ENCODE data around the gene COQ9.

The COQ9 gene

DNA sequence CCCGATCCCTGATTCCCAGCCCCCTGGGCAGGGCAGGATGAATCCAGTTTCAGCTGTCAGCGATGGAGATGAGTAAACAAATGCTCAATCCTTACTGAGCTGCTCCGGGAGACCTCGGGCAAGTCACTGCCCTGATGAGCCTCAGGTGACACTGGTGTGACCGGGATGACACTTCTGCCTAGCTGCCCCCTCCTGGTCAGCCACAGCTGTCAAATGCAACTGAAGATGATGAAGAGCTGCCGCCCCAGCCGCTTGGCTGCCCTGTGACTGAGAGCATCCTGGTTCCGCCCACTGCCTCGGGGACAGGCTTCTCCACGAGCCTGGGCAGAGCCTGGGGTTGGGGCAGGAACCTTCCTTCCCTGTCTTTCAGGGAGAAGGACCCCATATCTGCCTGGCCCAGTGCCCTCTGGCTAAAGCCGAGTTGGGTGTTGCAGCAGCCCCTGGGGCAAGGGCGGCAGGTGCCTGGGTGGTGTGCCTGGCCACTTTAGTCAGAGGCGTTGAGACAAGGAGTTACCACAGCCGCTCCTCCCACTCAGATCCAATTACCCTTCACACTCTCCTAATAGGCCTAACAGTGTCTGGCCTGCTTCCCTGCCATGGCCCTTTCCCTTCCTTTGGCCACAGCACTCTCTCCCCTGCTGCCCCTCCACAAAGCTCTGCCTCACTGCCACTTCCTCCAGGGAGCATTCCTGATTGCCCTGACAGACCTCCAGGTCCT is 37.2 kb upstream of the COQ9 start:
- no peak overlapping the region for H3K27ac ChIP-seq (ENCODE audit: low read depth in 2 of 2, low read length in 2 of 2)
- H3K4me1 ChIP-seq (ENCODE audit: control insufficient read depth in 2 of 2, insufficient read depth in 2 of 2, low read length in 2 of 2): no peaks in the 10 kb centered on the region
- H3K27me3 ChIP-seq (ENCODE audit: control insufficient read depth in 2 of 2, insufficient read depth in 2 of 2, low read length in 2 of 2): no peaks in the 10 kb centered on the region
- H3K9me3 ChIP-seq (ENCODE audit: control insufficient read depth in 2 of 2, low read length in 2 of 2): no peaks in the 10 kb centered on the region
- H3K9ac ChIP-seq (ENCODE audit: low read depth in 1 of 2, low read length in 2 of 2): no peak overlapping the region
- H3K4me3 ChIP-seq (ENCODE audit: low read length in 2 of 2): no peak overlapping the region
- no peaks in the 10 kb centered on the region for H3K36me3 ChIP-seq (ENCODE audit: control insufficient read depth in 2 of 2, insufficient read depth in 2 of 2, low read length in 2 of 2)

DNA sequence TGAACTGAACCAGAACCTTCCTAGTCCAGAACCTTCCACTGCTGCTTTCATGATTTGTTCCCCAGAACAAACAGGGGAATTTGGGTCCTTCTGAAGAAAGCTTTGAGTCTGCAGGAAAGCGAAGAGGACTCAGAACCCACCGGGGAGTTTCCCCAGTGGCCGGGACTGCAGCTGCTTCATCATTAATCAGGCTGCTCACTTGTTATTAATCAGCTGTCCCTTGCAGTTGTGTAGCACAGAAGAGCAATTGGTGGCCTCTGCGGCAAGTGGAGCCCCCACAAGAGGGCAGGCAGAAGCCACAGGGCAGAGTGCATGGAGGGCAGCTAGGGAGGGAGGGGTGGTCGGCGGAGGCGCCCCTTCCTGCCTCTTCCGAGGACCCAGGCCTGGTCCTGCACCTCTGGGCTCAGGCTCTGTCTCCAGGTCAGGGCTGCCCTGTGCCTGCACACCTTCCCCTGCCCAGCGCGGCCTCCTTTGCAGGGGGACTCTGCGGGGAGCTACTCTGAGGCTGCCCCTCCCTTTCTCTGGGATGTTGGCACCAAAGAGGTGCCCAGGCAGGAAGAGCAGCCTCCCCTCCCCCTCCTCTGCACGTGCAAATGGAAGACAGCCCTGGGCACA is 35.8 kb upstream of the COQ9 start:
- no peaks in the 10 kb centered on the region for H3K4me1 ChIP-seq (ENCODE audit: control insufficient read depth in 2 of 2, insufficient read depth in 2 of 2, low read length in 2 of 2)
- no peaks in the 10 kb centered on the region for H3K36me3 ChIP-seq (ENCODE audit: control insufficient read depth in 2 of 2, insufficient read depth in 2 of 2, low read length in 2 of 2)
- no peaks in the 10 kb centered on the region for H3K27me3 ChIP-seq (ENCODE audit: control insufficient read depth in 2 of 2, insufficient read depth in 2 of 2, low read length in 2 of 2)

DNA sequence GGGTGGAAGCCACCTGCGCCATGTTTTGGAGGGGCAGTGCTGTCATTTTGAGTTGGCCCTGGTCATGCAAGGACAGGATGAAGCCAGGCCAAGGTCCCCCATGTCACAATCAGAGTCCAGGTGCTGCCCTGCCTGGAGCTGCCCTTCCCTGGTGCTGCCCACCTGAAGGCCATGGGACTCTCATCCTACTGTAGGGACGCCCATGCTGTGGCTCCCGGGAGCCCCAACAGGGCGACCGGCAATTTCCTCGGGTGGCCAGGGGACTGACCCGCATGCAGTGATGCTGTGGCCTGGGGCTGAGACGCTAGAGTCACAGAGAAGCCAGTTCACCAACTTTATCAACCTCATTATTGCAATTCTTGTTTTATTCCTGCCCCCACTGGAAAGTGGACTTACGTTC is 34.7 kb upstream of the COQ9 start:
- H3K27me3 ChIP-seq (ENCODE audit: control insufficient read depth in 2 of 2, insufficient read depth in 2 of 2, low read length in 2 of 2): no peaks in the 10 kb centered on the region

More for the DNA sequence above, 35.8 kb upstream of the COQ9 start:
- no peak overlapping the region for H3K9ac ChIP-seq (ENCODE audit: low read depth in 1 of 2, low read length in 2 of 2)
- no peaks in the 10 kb centered on the region for H3K9me3 ChIP-seq (ENCODE audit: control insufficient read depth in 2 of 2, low read length in 2 of 2)
- no peak overlapping the region for H3K27ac ChIP-seq (ENCODE audit: low read depth in 2 of 2, low read length in 2 of 2)
- no peak overlapping the region for H3K4me3 ChIP-seq (ENCODE audit: low read length in 2 of 2)

DNA sequence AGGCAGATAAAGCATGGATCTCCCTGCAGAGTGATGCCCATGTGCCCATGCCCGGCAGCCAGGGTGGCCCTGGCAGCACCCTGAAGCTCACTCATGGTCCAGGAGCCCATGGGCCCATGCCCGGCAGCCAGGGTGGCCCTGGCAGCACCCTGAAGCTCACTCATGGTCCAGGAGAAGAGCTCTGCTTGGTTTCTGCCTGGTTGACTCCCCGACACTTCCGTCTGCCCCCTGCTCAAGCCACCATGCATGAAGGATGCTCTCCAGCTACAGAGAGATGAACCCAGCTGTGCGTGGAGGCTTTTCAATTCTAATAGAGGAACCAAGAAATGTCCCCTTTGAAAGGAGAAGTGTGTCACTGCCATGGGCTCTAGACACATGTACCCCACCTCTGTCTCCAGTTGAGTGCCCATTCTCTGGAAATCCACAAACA is 34.0 kb upstream of the COQ9 start:
- Histone ChIP-seq H3K4me1 (ENCODE audit: control insufficient read depth in 2 of 2, insufficient read depth in 2 of 2, low read length in 2 of 2) (peaks cover 3 to 12% of the 10 kb centered on the region in 2 donors), H3K9ac (ENCODE audit: low read depth in 1 of 2, low read length in 2 of 2) (no peak overlapping the region), H3K4me3 (ENCODE audit: low read length in 2 of 2) (no peak overlapping the region), H3K36me3 (ENCODE audit: control insufficient read depth in 2 of 2, insufficient read depth in 2 of 2, low read length in 2 of 2) (no peaks in the 10 kb centered on the region), H3K9me3 (ENCODE audit: control insufficient read depth in 2 of 2, low read length in 2 of 2) (no peaks in the 10 kb centered on the region), H3K27ac (ENCODE audit: low read depth in 2 of 2, low read length in 2 of 2) (no peak overlapping the region), H3K27me3 (ENCODE audit: control insufficient read depth in 2 of 2, insufficient read depth in 2 of 2, low read length in 2 of 2) (peaks cover 0 to 4% of the 10 kb centered on the region in 2 donors)

More for the DNA sequence above, 34.7 kb upstream of the COQ9 start:
- H3K4me3 ChIP-seq (ENCODE audit: low read length in 2 of 2): no peak overlapping the region
- peaks cover 3 to 9% of the 10 kb centered on the region in 2 donors for H3K4me1 ChIP-seq (ENCODE audit: control insufficient read depth in 2 of 2, insufficient read depth in 2 of 2, low read length in 2 of 2)
- H3K9ac ChIP-seq (ENCODE audit: low read depth in 1 of 2, low read length in 2 of 2): no peak overlapping the region
- H3K9me3 ChIP-seq (ENCODE audit: control insufficient read depth in 2 of 2, low read length in 2 of 2): no peaks in the 10 kb centered on the region
- H3K27ac ChIP-seq (ENCODE audit: low read depth in 2 of 2, low read length in 2 of 2): no peak overlapping the region
- H3K36me3 ChIP-seq (ENCODE audit: control insufficient read depth in 2 of 2, insufficient read depth in 2 of 2, low read length in 2 of 2): no peaks in the 10 kb centered on the region

DNA sequence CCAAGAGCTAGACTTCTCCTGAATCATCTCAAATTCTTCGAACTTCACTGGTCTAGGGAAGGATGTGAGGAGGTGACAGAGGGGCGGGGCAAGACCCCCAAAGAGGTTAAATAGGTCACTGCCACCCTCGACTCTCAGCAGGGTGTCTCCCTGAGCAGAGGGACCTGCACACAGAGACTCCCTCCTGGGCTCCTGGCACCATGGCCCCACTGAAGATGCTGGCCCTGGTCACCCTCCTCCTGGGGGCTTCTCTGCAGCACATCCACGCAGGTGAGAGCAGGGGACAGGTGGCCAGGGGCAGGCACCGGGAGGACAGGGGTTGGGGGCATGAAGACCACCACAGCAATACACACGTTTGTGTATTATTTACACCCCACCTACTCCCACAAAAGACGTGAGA is 33.5 kb upstream of the COQ9 start:
- Histone ChIP-seq H3K4me3 (ENCODE audit: low read length in 2 of 2) (no peak overlapping the region), H3K9ac (ENCODE audit: low read depth in 1 of 2, low read length in 2 of 2) (no peak overlapping the region), H3K27ac (ENCODE audit: low read depth in 2 of 2, low read length in 2 of 2) (no peak overlapping the region), H3K4me1 (ENCODE audit: control insufficient read depth in 2 of 2, insufficient read depth in 2 of 2, low read length in 2 of 2) (peaks cover 3 to 12% of the 10 kb centered on the region in 2 donors), H3K27me3 (ENCODE audit: control insufficient read depth in 2 of 2, insufficient read depth in 2 of 2, low read length in 2 of 2) (peaks cover 0 to 4% of the 10 kb centered on the region in 2 donors), H3K36me3 (ENCODE audit: control insufficient read depth in 2 of 2, insufficient read depth in 2 of 2, low read length in 2 of 2) (no peaks in the 10 kb centered on the region), H3K9me3 (ENCODE audit: control insufficient read depth in 2 of 2, low read length in 2 of 2) (no peaks in the 10 kb centered on the region)

DNA sequence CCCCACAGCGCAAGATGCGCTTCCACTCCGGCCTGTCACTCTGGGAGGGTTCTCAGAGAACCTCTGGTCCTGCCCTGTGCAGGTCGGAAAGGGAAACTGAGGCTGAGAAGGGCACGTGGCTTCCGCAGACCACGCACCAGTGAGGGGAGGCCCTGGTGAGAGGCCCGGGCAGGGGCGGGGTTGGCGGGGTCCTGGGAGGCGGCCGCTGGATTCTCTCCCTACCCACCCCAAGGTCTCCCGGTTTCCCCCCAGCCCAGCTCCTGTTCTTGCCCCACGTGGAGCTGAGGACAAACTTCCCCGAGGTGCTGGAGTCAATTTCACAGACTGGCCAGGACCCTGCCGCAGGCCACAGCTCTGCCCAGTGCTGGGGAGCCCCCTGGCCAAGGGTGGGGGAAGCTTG is 31.2 kb upstream of the COQ9 start:
- H3K36me3 ChIP-seq (ENCODE audit: control insufficient read depth in 2 of 2, insufficient read depth in 2 of 2, low read length in 2 of 2): no peaks in the 10 kb centered on the region
- H3K4me3 ChIP-seq (ENCODE audit: low read length in 2 of 2): no peak overlapping the region
- H3K27ac ChIP-seq (ENCODE audit: low read depth in 2 of 2, low read length in 2 of 2): no peak overlapping the region
- H3K27me3 ChIP-seq (ENCODE audit: control insufficient read depth in 2 of 2, insufficient read depth in 2 of 2, low read length in 2 of 2): peaks cover 0 to 4% of the 10 kb centered on the region in 2 donors
- H3K9ac ChIP-seq (ENCODE audit: low read depth in 1 of 2, low read length in 2 of 2): no peak overlapping the region
- no peaks in the 10 kb centered on the region for H3K9me3 ChIP-seq (ENCODE audit: control insufficient read depth in 2 of 2, low read length in 2 of 2)
- H3K4me1 ChIP-seq (ENCODE audit: control insufficient read depth in 2 of 2, insufficient read depth in 2 of 2, low read length in 2 of 2): peaks cover 6 to 12% of the 10 kb centered on the region in 2 donors

DNA sequence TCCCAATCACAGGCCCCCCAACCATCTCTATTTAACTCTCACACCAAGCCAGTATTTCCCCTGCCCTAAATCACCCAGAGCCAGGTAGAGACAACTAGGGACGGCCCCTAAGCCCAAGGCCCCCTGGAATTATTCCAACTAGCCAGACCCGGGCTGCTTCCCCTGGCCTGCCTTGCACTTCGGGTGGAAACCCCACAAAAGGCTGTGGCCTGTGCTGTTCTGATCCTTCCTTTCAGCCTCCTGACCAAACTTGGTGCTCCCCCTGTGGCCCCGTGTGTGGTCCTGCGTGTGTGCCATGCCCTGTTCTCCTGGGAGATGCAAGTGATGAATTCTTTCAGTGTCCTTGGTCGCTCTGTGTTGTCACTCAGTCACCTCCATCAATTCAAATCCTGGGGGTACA is 27.8 kb upstream of the COQ9 start:
- H3K27me3 ChIP-seq (ENCODE audit: control insufficient read depth in 2 of 2, insufficient read depth in 2 of 2, low read length in 2 of 2): peaks cover 0 to 4% of the 10 kb centered on the region in 2 donors
- no peak overlapping the region for H3K4me3 ChIP-seq (ENCODE audit: low read length in 2 of 2)
- H3K36me3 ChIP-seq (ENCODE audit: control insufficient read depth in 2 of 2, insufficient read depth in 2 of 2, low read length in 2 of 2): no peaks in the 10 kb centered on the region
- H3K9ac ChIP-seq (ENCODE audit: low read depth in 1 of 2, low read length in 2 of 2): no peak overlapping the region
- H3K27ac ChIP-seq (ENCODE audit: low read depth in 2 of 2, low read length in 2 of 2): no peak overlapping the region
- peaks cover 9 to 12% of the 10 kb centered on the region in 2 donors for H3K4me1 ChIP-seq (ENCODE audit: control insufficient read depth in 2 of 2, insufficient read depth in 2 of 2, low read length in 2 of 2)
- no peaks in the 10 kb centered on the region for H3K9me3 ChIP-seq (ENCODE audit: control insufficient read depth in 2 of 2, low read length in 2 of 2)

DNA sequence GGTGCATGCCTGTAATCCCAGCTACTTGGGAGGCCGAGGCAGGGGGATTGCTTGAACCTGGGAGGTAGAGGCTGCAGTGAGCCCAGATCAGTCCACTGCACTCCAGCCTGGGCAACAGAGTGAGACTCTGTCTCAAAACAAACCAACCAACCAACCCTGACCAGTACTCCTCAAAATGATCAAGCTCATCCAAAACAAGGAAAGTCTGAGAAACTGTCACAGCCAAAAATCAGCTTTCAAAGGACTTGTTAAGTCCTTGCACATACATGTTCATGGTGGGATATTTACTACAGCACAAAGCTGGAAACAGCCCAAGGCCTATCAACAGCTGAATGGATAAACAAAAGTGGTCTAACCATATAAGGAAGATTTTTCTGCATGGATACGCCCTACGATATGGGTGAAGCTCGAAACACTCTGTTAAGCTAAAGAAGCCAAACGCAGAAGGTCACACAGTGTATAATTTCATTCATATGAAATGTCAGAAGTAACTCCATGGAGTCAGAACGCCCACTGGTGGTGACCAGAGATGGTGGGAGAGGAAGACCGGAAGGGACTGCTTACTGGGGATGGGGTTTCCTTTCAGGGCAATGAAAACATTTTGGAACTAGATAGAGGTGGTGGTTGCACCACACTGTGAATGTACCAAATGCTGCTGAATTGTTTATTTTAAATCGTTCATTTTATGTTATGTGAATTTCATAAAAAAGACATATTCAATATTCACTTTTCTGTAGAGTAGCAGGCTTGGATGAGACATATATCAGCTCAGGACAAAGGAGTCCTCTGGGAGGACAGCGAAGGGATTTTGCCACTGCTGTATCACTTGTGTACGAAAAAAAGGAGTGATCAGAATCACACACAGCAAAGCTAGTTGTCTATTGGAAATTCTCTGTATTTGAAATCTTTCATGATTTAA is 25.0 kb upstream of the COQ9 start:
- Histone ChIP-seq H3K9ac (ENCODE audit: low read depth in 1 of 2, low read length in 2 of 2) (no peak overlapping the region), H3K9me3 (ENCODE audit: control insufficient read depth in 2 of 2, low read length in 2 of 2) (no peaks in the 10 kb centered on the region), H3K27me3 (ENCODE audit: control insufficient read depth in 2 of 2, insufficient read depth in 2 of 2, low read length in 2 of 2) (peaks cover 0 to 4% of the 10 kb centered on the region in 2 donors), H3K27ac (ENCODE audit: low read depth in 2 of 2, low read length in 2 of 2) (no peak overlapping the region), H3K36me3 (ENCODE audit: control insufficient read depth in 2 of 2, insufficient read depth in 2 of 2, low read length in 2 of 2) (peaks cover 0 to 3% of the 10 kb centered on the region in 2 donors), H3K4me3 (ENCODE audit: low read length in 2 of 2) (no peak overlapping the region), H3K4me1 (ENCODE audit: control insufficient read depth in 2 of 2, insufficient read depth in 2 of 2, low read length in 2 of 2) (peaks cover 4 to 6% of the 10 kb centered on the region in 2 donors)

DNA sequence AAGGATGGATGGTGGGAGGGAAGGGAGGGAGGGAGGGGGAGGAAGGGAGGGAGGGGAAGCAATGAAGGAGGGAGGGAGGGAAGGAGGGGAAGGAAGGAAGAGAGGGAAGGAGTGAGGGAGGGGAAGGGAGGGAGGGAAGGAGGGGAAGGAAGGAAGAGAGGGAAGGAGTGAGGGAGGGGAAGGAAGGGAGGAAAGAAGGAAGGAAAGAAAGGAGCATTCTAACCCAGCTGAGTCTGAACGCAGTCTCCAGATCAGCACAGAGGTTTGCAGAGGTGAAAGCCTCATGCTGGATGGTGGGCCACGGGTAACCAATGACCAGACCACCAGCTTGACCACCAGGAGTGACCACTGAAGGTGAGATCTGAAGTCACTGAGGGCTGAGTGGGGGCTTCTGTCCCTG is 24.1 kb upstream of the COQ9 start:
- Histone ChIP-seq H3K36me3 (ENCODE audit: control insufficient read depth in 2 of 2, insufficient read depth in 2 of 2, low read length in 2 of 2) (peaks cover under 1 to 11% of the 10 kb centered on the region in 2 donors), H3K4me1 (ENCODE audit: control insufficient read depth in 2 of 2, insufficient read depth in 2 of 2, low read length in 2 of 2) (peaks cover 0 to 6% of the 10 kb centered on the region in 2 donors), H3K27me3 (ENCODE audit: control insufficient read depth in 2 of 2, insufficient read depth in 2 of 2, low read length in 2 of 2) (no peaks in the 10 kb centered on the region), H3K9ac (ENCODE audit: low read depth in 1 of 2, low read length in 2 of 2) (no peak overlapping the region), H3K9me3 (ENCODE audit: control insufficient read depth in 2 of 2, low read length in 2 of 2) (no peaks in the 10 kb centered on the region), H3K27ac (ENCODE audit: low read depth in 2 of 2, low read length in 2 of 2) (no peak overlapping the region), H3K4me3 (ENCODE audit: low read length in 2 of 2) (no peak overlapping the region)

DNA sequence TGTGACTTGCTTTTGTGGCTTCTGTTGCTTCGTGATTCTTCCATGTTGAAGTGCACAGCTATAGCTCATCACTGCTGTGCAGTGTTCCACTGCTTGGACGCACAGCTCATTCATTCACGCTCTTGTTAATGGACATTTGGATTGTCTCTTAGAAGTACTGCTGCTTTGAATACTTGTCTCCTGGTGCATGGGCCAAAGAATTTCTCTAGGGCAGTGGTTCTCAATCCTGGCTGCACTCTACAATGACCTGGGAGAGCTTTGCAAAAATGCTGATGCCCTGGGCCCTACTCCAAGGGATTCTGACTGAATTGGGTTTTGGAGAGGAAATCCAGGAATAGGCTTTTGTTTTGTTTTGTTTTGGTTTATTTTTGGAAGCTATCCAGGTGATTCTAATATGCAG is 22.7 kb upstream of the COQ9 start:
- Histone ChIP-seq H3K36me3 (ENCODE audit: control insufficient read depth in 2 of 2, insufficient read depth in 2 of 2, low read length in 2 of 2) (peaks cover 11 to 22% of the 10 kb centered on the region in 2 donors), H3K9ac (ENCODE audit: low read depth in 1 of 2, low read length in 2 of 2) (no peak overlapping the region), H3K27ac (ENCODE audit: low read depth in 2 of 2, low read length in 2 of 2) (no peak overlapping the region), H3K4me1 (ENCODE audit: control insufficient read depth in 2 of 2, insufficient read depth in 2 of 2, low read length in 2 of 2) (peaks cover 0 to 3% of the 10 kb centered on the region in 2 donors), H3K9me3 (ENCODE audit: control insufficient read depth in 2 of 2, low read length in 2 of 2) (no peaks in the 10 kb centered on the region), H3K27me3 (ENCODE audit: control insufficient read depth in 2 of 2, insufficient read depth in 2 of 2, low read length in 2 of 2) (no peaks in the 10 kb centered on the region), H3K4me3 (ENCODE audit: low read length in 2 of 2) (no peak overlapping the region)

Measured in mucosa of rectum (tissue), 2 donors.